LNCAP (cell line): ENCODE data around the gene CPNE9.

Source experiments
- TF ChIP-seq, protein P1 (sequence below): fragments of 450-650 bp; IDR thresholded peaks from 2 replicates; pipeline ENCODE4 v1.5.1; 2017; ENCODE audit warnings: mild to moderate bottlenecking

The CPNE9 gene

GRCh38 chr3:9742560-9742959, 38.9 kb downstream of the CPNE9 start:
- TF ChIP-seq, protein P1, sequence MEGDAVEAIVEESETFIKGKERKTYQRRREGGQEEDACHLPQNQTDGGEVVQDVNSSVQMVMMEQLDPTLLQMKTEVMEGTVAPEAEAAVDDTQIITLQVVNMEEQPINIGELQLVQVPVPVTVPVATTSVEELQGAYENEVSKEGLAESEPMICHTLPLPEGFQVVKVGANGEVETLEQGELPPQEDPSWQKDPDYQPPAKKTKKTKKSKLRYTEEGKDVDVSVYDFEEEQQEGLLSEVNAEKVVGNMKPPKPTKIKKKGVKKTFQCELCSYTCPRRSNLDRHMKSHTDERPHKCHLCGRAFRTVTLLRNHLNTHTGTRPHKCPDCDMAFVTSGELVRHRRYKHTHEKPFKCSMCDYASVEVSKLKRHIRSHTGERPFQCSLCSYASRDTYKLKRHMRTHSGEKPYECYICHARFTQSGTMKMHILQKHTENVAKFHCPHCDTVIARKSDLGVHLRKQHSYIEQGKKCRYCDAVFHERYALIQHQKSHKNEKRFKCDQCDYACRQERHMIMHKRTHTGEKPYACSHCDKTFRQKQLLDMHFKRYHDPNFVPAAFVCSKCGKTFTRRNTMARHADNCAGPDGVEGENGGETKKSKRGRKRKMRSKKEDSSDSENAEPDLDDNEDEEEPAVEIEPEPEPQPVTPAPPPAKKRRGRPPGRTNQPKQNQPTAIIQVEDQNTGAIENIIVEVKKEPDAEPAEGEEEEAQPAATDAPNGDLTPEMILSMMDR = no peak

- TF ChIP-seq, protein P1 = no peak
Measured at GRCh38 chr3:9743548-9743947, 39.9 kb downstream of the CPNE9 start.

DNA sequence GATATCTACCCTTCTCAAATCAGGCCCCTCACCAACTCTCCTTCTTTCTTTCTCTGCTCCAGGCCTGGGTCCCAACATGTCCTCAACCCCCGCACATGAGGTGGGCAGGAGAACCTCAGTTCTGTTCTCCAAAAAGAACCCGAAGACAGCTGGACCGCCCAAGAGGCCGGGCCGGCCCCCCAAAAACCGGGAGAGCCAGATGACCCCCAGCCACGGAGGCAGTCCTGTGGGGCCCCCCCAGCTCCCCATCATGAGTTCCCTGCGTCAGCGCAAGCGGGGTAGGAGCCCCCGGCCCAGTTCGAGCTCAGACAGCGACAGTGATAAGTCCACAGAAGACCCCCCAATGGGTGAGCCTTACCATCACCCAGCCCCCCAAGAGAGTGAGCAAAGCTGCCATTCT, 40.5 kb downstream of the CPNE9 start:
- TF ChIP-seq, protein P1 = no peak

DNA sequence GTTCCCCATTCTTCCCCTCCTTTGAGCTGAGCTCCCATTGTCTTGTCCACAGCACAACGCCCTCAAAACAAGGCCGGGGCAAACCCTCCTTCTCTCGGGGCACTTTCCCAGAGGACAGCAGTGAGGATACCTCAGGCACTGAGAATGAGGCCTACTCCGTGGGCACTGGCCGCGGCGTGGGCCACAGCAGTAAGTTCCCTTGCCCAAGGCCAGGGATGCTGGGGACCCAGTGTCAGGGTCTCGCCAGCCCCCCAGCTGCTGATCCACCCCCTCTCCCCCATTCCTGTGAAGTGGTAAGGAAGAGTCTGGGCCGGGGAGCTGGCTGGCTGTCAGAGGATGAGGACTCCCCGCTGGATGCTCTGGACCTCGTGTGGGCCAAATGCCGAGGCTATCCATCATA, 41.9 kb downstream of the CPNE9 start:
- TF ChIP-seq, protein P1 = no peak

DNA sequence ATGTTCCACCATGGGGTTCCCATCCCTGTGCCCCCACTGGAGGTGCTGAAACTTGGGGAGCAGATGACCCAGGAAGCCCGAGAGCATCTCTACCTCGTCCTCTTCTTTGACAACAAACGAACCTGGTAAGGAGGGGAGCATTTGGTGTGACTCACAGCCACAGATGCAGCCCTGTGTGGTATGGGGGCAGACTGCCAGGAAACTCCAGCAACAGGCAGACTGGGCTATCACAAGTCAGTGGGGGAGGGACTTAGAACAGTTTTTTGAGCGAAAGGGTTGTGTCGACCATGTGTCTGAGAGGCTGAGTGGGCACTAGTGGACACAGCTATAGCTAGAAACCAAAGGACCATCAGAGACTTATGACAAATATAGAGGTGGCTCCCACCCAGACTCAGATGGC, 42.7 kb downstream of the CPNE9 start:
- TF ChIP-seq, protein P1 = no peak

DNA sequence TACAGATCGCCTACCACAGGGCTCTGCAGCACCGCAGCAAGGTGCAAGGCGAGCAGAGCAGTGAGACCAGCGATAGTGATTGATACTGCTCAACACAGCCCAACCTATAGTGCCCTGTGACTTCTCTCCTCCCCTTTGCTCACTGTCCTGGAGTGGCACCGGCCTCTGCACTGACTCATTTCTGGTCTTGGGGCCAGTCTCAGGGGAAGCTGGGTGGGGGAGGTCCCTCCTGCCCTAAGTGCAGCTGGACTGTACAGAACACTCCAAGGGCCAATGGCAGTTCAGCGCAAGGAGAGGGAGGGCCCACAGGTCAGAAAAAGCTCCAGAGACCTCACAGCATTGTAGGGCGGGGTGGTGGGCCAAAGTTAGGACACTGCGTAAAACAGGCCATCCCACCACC, 43.6 kb downstream of the CPNE9 start:
- TF ChIP-seq, protein P1 = no peak

DNA sequence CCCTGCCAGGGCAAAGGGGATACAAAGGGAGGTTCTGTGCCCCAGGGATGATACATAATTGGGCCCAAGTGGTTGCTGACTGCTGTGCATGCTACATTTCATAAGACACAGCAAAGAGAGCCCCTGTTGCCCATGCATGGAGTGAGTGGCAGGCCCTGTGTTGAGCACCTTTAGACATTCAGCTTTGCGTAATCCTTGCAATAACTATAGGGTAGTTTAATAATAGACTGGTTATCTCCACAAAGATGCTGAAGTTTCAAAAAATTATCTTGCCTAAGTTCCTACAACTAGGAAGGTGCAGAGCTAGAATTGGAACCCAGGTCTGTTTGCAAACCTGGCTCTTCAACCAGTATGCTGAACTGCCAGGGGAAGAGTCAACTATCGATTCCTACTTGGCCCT, 44.4 kb downstream of the CPNE9 start:
- TF ChIP-seq, protein P1 = no peak

- TF ChIP-seq, protein P1 = no peak
Measured at GRCh38 chr3:9749296-9749644, 45.6 kb downstream of the CPNE9 start.
